CD4-positive, alpha-beta T cell (primary cell): ENCODE measurements around the gene AAK1. TPM values are rescaled to one million over a fixed set of nuclear protein-coding genes. Genes with fewer than 3 reads are reported as not detected.
A peak's percentile ranks its signal among the peaks of the same experiment; 100 is the strongest.
"Not testable (repeated sequence)": the region's sequence is repeated elsewhere in the genome, so short reads cannot be mapped to it uniquely, and the experiment has no call there.

Experiments
- ATAC-seq: fragments of 200-7000 bp; cut with Tn5 transposase; one replicate; pipeline ENCODE4 v1.10.0; 2022; ENCODE audit warnings: mild to moderate bottlenecking; ENCODE audit not compliant: poor library complexity
- CTCF ChIA-PET: fragments of 350-600 bp; sonication (Branson Sonifier 250); formaldehyde crosslinking; loops from one replicate; lab custom pipeline; 2021; ENCODE audit warnings: antibody characterized with exemption, inconsistent platforms; lab: Charles Lee
- POLR2A ChIA-PET: fragments of 350-600 bp; sonication (Branson Sonifier 250); formaldehyde crosslinking; loops from one replicate; lab custom pipeline; 2021; ENCODE audit warnings: antibody characterized with exemption, inconsistent platforms; lab: Charles Lee
- DNase-seq, 14 experiments: peaks; one replicate each; pipeline ENCODE4 v3.0.0-alpha.2; 2013 to 2020; ENCODE audit warnings: mixed read lengths in 2 of 14
- H3K27ac ChIP-seq, 2 donors: one replicate each; pipeline versions ENCODE4 v1.5.1 to v1.7.0; 2013; ENCODE audit warnings: low read length in 2 of 2, low read depth in 1 of 2, mild to moderate bottlenecking in 1 of 2
- H3K27me3 ChIP-seq, 2 experiments: 1 replicate in 1 of 2; 2 replicates in 1 of 2; pipeline versions ENCODE4 v1.6.1 to v1.7.0; 2013; ENCODE audit warnings: low read length in 2 of 2, control low read depth in 1 of 2, mild to moderate bottlenecking in 1 of 2, moderate library complexity in 1 of 2; ENCODE audit not compliant: insufficient read depth in 2 of 2, control insufficient read depth in 1 of 2
- H3K36me3 ChIP-seq: one replicate; pipeline ENCODE4 v1.6.1; 2013; ENCODE audit warnings: low read length, control low read depth; ENCODE audit not compliant: insufficient read depth
- H3K4me1 ChIP-seq: one replicate; pipeline ENCODE4 v1.6.1; 2013; ENCODE audit warnings: low read length, control low read depth; ENCODE audit not compliant: insufficient read depth
- H3K4me3 ChIP-seq: one replicate; pipeline ENCODE4 v1.5.1; 2013; ENCODE audit warnings: mild to moderate bottlenecking, low read length, moderate library complexity
- H3K9me3 ChIP-seq, 2 experiments: 1 replicate in 1 of 2; 2 replicates in 1 of 2; pipeline versions ENCODE4 v1.6.1 to v1.7.0; 2013; ENCODE audit warnings: low read length in 2 of 2, mild to moderate bottlenecking in 2 of 2, control low read depth in 1 of 2, moderate library complexity in 1 of 2; ENCODE audit not compliant: control insufficient read depth in 1 of 2, insufficient read depth in 1 of 2
- H3K27ac Mint-ChIP-seq: one replicate; pipeline ENCODE4 v1.8.0; 2020; ENCODE audit warnings: mixed read lengths
- H3K27me3 Mint-ChIP-seq: one replicate; pipeline ENCODE4 v1.8.0; 2021; ENCODE audit warnings: mixed read lengths
- H3K36me3 Mint-ChIP-seq: one replicate; pipeline ENCODE4 v1.8.0; 2021; ENCODE audit warnings: low read depth, mixed read lengths
- H3K4me1 Mint-ChIP-seq: one replicate; pipeline ENCODE4 v1.8.0; 2021; ENCODE audit warnings: low read depth, mixed read lengths
- H3K4me3 Mint-ChIP-seq: one replicate; pipeline ENCODE4 v1.8.0; 2020; ENCODE audit warnings: mild to moderate bottlenecking, mixed read lengths
- H3K9me3 Mint-ChIP-seq: one replicate; pipeline ENCODE4 v1.8.0; 2020; ENCODE audit warnings: mixed read lengths
- intact Hi-C, 2 experiments: fragments of 100-400 bp; cut with DNase I in 1 of 2; cut with micrococcal nuclease in 1 of 2; formaldehyde crosslinking; loops; one replicate each; pipeline versions ENCODE4 v1.15.1 to v1.9.0; 2023 to 2025; cut with DNase I, micrococcal nuclease
- total RNA-seq, 174 experiments: library from RNA in 2 of 174; stranded (reverse) in 2 of 174; gene quantifications; one replicate each; pipeline ENCODE4 v1.2.3 and lab custom pipeline; 2021 to 2026
- TF ChIP-seq, protein P1 (sequence below): fragments of 200-600 bp; IDR thresholded peaks from one replicate; pipeline ENCODE4 v1.8.0; 2022; ENCODE audit warnings: antibody characterized with exemption, mild to moderate bottlenecking

AAK1 gene
- total RNA-seq, 2 experiments from 2014 or later, result 201 to 208 TPM

DNA sequence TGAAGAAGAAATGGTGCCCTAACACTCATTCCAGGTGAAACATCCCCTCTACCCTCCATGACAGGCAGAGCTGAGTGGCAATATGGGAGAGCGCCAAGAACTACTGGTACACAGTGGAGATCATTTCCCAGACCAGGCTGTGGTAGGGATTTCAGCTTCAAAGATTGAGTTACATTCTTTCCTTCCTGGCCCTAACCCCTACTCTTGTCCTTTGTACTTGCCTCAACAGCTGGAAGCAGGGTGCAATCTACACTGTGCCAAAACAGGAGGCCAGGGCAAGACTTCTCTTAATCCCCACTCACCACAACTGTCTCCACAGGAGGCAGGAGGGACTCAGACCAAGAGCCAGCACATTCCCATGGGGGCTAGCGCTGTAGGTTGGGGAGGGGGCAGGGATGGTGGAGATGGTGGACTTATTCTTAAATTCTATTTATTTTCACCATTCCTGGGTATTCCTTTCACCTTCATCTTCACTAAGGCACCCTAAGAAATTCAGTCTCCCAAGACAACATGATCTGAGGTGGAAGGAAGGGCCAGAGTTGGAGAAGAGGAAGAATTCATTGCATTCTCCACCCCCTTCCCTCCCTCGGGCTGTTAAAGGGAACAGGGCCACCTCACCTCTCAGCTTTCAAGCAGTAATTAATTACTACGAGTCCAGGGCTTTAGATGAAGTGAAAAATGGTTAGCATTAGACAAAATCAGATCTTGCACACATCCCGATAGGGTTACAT, 65.9 kb downstream of the AAK1 start:
- Histone ChIP-seq H3K9me3 (no peaks in the 10 kb centered on the region), H3K27me3 (no peaks in the 10 kb centered on the region), H3K27ac (peak overlapping the region in 1 of 2 donors; percentile 49), H3K4me3 (no peak overlapping the region), H3K4me1 (peaks cover 75% of the 10 kb centered on the region), H3K36me3 (peaks cover 7% of the 10 kb centered on the region)
- Mint-ChIP-seq H3K9me3 (no peaks in the 10 kb centered on the region), H3K27ac (peak overlapping the region; percentile 81), H3K36me3 (peaks cover 50% of the 10 kb centered on the region), H3K4me3 (peak overlapping the region; percentile 20), H3K4me1 (peaks cover 89% of the 10 kb centered on the region), H3K27me3 (no peaks in the 10 kb centered on the region)
- POLR2A ChIA-PET, result interaction anchor here (1.0 kb wide), 1 partner anchor 66 kb away, joined by 4 read pairs; no protein-coding TSS in a partner anchor
- ATAC-seq, result no peak
- CTCF ChIA-PET, result interaction anchor here (1.4 to 5.6 kb wide), 2 partner anchors 12 to 147 kb away, joined by 5 to 37 read pairs; no protein-coding TSS in a partner anchor
- no peak for DNase-seq
- intact Hi-C loops, result no loop called here
- TF ChIP-seq, protein P1, sequence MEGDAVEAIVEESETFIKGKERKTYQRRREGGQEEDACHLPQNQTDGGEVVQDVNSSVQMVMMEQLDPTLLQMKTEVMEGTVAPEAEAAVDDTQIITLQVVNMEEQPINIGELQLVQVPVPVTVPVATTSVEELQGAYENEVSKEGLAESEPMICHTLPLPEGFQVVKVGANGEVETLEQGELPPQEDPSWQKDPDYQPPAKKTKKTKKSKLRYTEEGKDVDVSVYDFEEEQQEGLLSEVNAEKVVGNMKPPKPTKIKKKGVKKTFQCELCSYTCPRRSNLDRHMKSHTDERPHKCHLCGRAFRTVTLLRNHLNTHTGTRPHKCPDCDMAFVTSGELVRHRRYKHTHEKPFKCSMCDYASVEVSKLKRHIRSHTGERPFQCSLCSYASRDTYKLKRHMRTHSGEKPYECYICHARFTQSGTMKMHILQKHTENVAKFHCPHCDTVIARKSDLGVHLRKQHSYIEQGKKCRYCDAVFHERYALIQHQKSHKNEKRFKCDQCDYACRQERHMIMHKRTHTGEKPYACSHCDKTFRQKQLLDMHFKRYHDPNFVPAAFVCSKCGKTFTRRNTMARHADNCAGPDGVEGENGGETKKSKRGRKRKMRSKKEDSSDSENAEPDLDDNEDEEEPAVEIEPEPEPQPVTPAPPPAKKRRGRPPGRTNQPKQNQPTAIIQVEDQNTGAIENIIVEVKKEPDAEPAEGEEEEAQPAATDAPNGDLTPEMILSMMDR, result no peak

DNA sequence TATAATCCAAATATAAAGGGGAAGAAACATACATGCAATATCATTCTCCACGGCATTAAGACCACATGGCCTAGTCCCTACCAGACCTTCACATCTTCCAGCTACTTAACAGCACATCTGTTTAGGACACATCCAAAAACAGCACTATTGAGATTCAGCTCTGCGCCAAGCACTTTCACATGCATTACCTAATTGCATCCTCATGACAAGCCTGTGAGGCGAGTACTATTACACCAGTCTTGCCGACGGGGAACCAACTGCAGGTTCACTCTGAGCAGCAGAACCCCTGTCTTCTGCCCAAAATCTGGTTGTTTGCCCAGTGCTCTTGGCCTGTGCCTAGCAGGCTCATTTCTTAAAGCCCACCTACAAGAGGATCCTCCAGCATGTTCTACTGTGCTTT, 66.7 kb downstream of the AAK1 start:
- Mint-ChIP-seq H3K27ac (peak overlapping the region; percentile 81), H3K36me3 (peaks cover 46% of the 10 kb centered on the region), H3K9me3 (no peaks in the 10 kb centered on the region), H3K27me3 (no peaks in the 10 kb centered on the region), H3K4me1 (peaks cover 86% of the 10 kb centered on the region), H3K4me3 (no peak overlapping the region)
- Histone ChIP-seq H3K9me3 (no peaks in the 10 kb centered on the region), H3K27ac (peak overlapping the region in 1 of 2 donors; percentile 33), H3K4me3 (no peak overlapping the region), H3K4me1 (peaks cover 75% of the 10 kb centered on the region), H3K36me3 (peaks cover 8% of the 10 kb centered on the region), H3K27me3 (no peaks in the 10 kb centered on the region)
- intact Hi-C loops, result no loop called here
- ChIA-PET POLR2A (no interaction called here), CTCF (interaction anchor here (1.4 to 5.6 kb wide), 2 partner anchors 11 to 148 kb away, joined by 5 to 37 read pairs; no protein-coding TSS in a partner anchor)
- TF ChIP-seq, protein P1, result no peak
- peak; percentile 26 for ATAC-seq
- DNase-seq, result no peak

DNA sequence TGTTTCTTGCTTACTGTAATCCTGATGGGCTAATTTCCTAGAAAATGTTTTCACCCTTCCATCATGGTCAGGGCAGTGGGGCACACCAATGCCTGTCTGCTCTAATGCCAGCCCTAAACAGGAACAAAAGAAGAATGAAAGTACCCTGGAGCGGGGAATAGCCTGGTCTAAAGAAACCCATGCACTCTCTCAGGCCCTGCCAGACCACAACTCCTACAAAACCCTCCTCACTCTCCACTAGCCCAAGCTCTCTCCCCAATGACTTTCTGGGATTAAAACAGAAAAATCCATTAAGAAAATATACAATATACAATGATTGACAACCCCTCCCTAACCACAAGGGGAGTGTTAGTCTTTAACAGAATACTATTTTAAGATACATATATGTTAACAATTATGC, 67.6 kb downstream of the AAK1 start:
- Histone ChIP-seq H3K27me3 (no peaks in the 10 kb centered on the region), H3K27ac (no peak overlapping the region), H3K4me3 (no peak overlapping the region), H3K9me3 (no peaks in the 10 kb centered on the region), H3K36me3 (peaks cover 10% of the 10 kb centered on the region), H3K4me1 (peaks cover 73% of the 10 kb centered on the region)
- DNase-seq (no peak), ATAC-seq (no peak)
- peak overlapping the region; percentile 81 for H3K27ac Mint-ChIP-seq
- TF ChIP-seq, protein P1, result no peak
- ChIA-PET POLR2A (no interaction called here), CTCF (interaction anchor here (5.6 kb wide), 1 partner anchor 10 kb away, joined by 37 read pairs; no protein-coding TSS in a partner anchor)
- peaks cover 55% of the 10 kb centered on the region for H3K36me3 Mint-ChIP-seq
- intact Hi-C loops, result no loop called here
- peaks cover 90% of the 10 kb centered on the region for H3K4me1 Mint-ChIP-seq
- H3K9me3 Mint-ChIP-seq, result no peaks in the 10 kb centered on the region
- H3K27me3 Mint-ChIP-seq, result no peaks in the 10 kb centered on the region
- no peak overlapping the region for H3K4me3 Mint-ChIP-seq

DNA sequence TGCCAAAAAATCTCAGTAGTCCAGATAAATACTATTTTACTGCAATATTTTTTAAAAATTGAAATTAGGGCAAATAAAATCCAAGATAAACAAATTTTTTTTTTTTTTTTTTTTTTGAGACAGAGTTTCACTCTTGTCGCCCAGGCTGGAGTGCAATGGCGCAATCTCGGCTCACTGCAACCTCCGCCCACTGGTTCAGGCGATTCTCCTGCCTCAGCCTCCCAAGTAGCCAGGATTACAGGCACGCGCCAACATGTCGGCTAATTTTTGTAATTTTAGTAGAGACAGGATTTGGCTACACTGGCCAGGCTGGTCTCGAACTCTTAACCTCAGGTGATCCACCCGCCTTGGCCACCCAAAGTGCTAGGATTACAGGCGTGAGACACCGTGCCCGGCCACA, 68.2 kb downstream of the AAK1 start:
- POLR2A ChIA-PET, intact Hi-C loops, H3K9me3 ChIP-seq, H3K27me3 ChIP-seq, ATAC-seq, H3K27me3 Mint-ChIP-seq, H3K27ac ChIP-seq, H3K4me3 Mint-ChIP-seq, H3K4me3 ChIP-seq, CTCF ChIA-PET, DNase-seq, H3K9me3 Mint-ChIP-seq: not testable (repeated sequence)
- peaks cover 91% of the 10 kb centered on the region for H3K4me1 Mint-ChIP-seq
- H3K27ac Mint-ChIP-seq, result peak overlapping the region; percentile 81
- H3K4me1 ChIP-seq, result peaks cover 74% of the 10 kb centered on the region
- peaks cover 57% of the 10 kb centered on the region for H3K36me3 Mint-ChIP-seq
- peaks cover 10% of the 10 kb centered on the region for H3K36me3 ChIP-seq
